Liver (tissue), 9 donors: ENCODE results near the gene WDR59. TPM values are rescaled to one million over a fixed set of nuclear protein-coding genes. Genes with fewer than 3 reads are reported as not detected.

ENCODE experiments used
- DNase-seq: peaks from one replicate; pipeline ENCODE4 v3.0.0-alpha.2; 2017; ENCODE audit warnings: low spot score
- H3K27ac ChIP-seq, 2 donors: one replicate each; pipeline ENCODE4 v1.7.0; 2013; ENCODE audit warnings: inconsistent platforms in 2 of 2, low read length in 2 of 2, control low read depth in 1 of 2, low read depth in 1 of 2, mild to moderate bottlenecking in 1 of 2
- H3K27me3 ChIP-seq, 4 donors: one replicate each; pipeline versions ENCODE4 v1.6.1 to v1.7.0; 2013; ENCODE audit warnings: low read length in 3 of 4, inconsistent platforms in 1 of 4, mild to moderate bottlenecking in 1 of 4, moderate library complexity in 1 of 4; ENCODE audit not compliant: control insufficient read depth in 4 of 4, insufficient read depth in 4 of 4
- H3K36me3 ChIP-seq, 4 donors: one replicate each; pipeline versions ENCODE4 v1.6.1 to v1.7.0; 2013; ENCODE audit warnings: low read length in 3 of 4, mild to moderate bottlenecking in 3 of 4, low read depth in 1 of 4, moderate library complexity in 1 of 4; ENCODE audit not compliant: control insufficient read depth in 4 of 4, insufficient read depth in 3 of 4
- H3K4me1 ChIP-seq, 4 donors: one replicate each; pipeline versions ENCODE4 v1.6.1 to v1.7.0; 2013; ENCODE audit warnings: low read length in 3 of 4, mild to moderate bottlenecking in 3 of 4, moderate library complexity in 1 of 4; ENCODE audit not compliant: control insufficient read depth in 4 of 4, insufficient read depth in 4 of 4
- H3K4me3 ChIP-seq, 3 donors: one replicate each; pipeline versions ENCODE4 v1.6.1 to v1.7.0; 2013; ENCODE audit warnings: low read length in 3 of 3, control low read depth in 1 of 3, low read depth in 1 of 3, mild to moderate bottlenecking in 1 of 3
- H3K9ac ChIP-seq, 2 donors: one replicate each; pipeline ENCODE4 v1.7.0; 2013; ENCODE audit warnings: low read length in 2 of 2, mild to moderate bottlenecking in 2 of 2, moderate library complexity in 2 of 2, control low read depth in 1 of 2, low read depth in 1 of 2
- H3K9me3 ChIP-seq, 4 donors: one replicate each; pipeline versions ENCODE4 v1.6.1 to v1.7.0; 2013; ENCODE audit warnings: low read length in 3 of 4; ENCODE audit not compliant: control insufficient read depth in 4 of 4
- ATF3 ChIP-seq: IDR thresholded peaks from 2 replicates; pipeline ENCODE4 v1.6.1; 2016; ENCODE audit warnings: antibody characterized with exemption
- CTCF ChIP-seq: fragments of 150-350 bp; IDR thresholded peaks from 2 replicates; pipeline ENCODE4 v1.5.1; 2017; ENCODE audit warnings: improper control_type of control experiment, low read depth, low read length; ENCODE audit not compliant: missing input control
- EGR1 ChIP-seq, 2 donors: IDR thresholded peaks; 2 replicates each; pipeline ENCODE4 v1.6.1; 2016 to 2018; ENCODE audit warnings: antibody characterized with exemption in 2 of 2, low read depth in 2 of 2
- FOXA1 ChIP-seq: IDR thresholded peaks from 2 replicates; pipeline ENCODE4 v1.6.1; 2016; ENCODE audit warnings: antibody characterized with exemption
- FOXA2 ChIP-seq: IDR thresholded peaks from 2 replicates; pipeline ENCODE4 v1.6.1; 2016; ENCODE audit warnings: antibody characterized with exemption
- GABPA ChIP-seq, 2 donors: IDR thresholded peaks in 1 of 2; conservative IDR thresholded peaks in 1 of 2; 2 replicates each; pipeline ENCODE4 v1.6.1; 2016; ENCODE audit warnings: antibody characterized with exemption in 2 of 2, mild to moderate bottlenecking in 1 of 2, moderate library complexity in 1 of 2
- HNF4A ChIP-seq, 2 donors: conservative IDR thresholded peaks; 2 replicates each; pipeline ENCODE4 v1.6.1; 2016; ENCODE audit warnings: antibody characterized with exemption in 2 of 2, mild to moderate bottlenecking in 2 of 2
- HNF4G ChIP-seq: IDR thresholded peaks from 2 replicates; pipeline ENCODE4 v1.6.1; 2016; ENCODE audit warnings: antibody characterized with exemption
- JUND ChIP-seq, 2 donors: IDR thresholded peaks; 2 replicates each; pipeline ENCODE4 v1.6.1; 2016; ENCODE audit warnings: antibody characterized with exemption in 2 of 2
- RAD21 ChIP-seq, 2 donors: IDR thresholded peaks; 2 replicates each; pipeline ENCODE4 v1.6.1; 2016; ENCODE audit warnings: antibody characterized with exemption in 2 of 2, mild to moderate bottlenecking in 2 of 2
- REST ChIP-seq: IDR thresholded peaks from 2 replicates; pipeline ENCODE4 v1.6.1; 2016; ENCODE audit warnings: antibody characterized with exemption, mild to moderate bottlenecking
- RXRA ChIP-seq, 2 donors: IDR thresholded peaks; 2 replicates each; pipeline ENCODE4 v1.6.1; 2017 to 2018; ENCODE audit warnings: antibody characterized with exemption in 2 of 2, mild to moderate bottlenecking in 1 of 2
- SP1 ChIP-seq: IDR thresholded peaks from 2 replicates; pipeline ENCODE4 v1.6.1; 2018; ENCODE audit warnings: antibody characterized with exemption, mild to moderate bottlenecking
- TAF1 ChIP-seq: conservative IDR thresholded peaks from 2 replicates; pipeline ENCODE4 v1.6.1; 2016; ENCODE audit warnings: antibody characterized with exemption, mild to moderate bottlenecking
- YY1 ChIP-seq: IDR thresholded peaks from 2 replicates; pipeline ENCODE4 v1.6.1; 2016; ENCODE audit warnings: antibody characterized with exemption, mild to moderate bottlenecking
- WGBS: extraction: QIAGEN DNeasy Blood & Tissue Kit; methylation state at CpG from one replicate; pipeline ENCODE4 v1.1.7; 2013; 5-methylcytosine and 5-hydroxymethylcytosine counted together
- polyA plus RNA-seq, 2 donors: library from polyadenylated mRNA; stranded (reverse) in 1 of 2; unstranded in 1 of 2; fragments of 200-250 nt in 1 of 2; fragments of >200 nt in 1 of 2; fragmentation: Nextera tagmentation in 1 of 2; extraction: Ambion mirVana in 1 of 2; gene quantifications; one replicate each; pipeline versions ENCODE4 v1.2.1 to v1.2.3, GENCODE V29; 2013 to 2015
- total RNA-seq, 2 donors: library from RNA; depleted of rRNA; stranded (reverse); fragments of >200 nt; gene quantifications; one replicate each; pipeline ENCODE4 v1.2.3, GENCODE V29; 2014
- TF ChIP-seq, protein P1 (sequence below): IDR thresholded peaks from 2 replicates; pipeline ENCODE4 v1.6.1; 2016; ENCODE audit warnings: antibody characterized with exemption
- TF ChIP-seq, protein P2 (sequence below): IDR thresholded peaks from 2 replicates; pipeline ENCODE4 v1.6.1; 2016; ENCODE audit warnings: antibody characterized with exemption
- donor health status: healthy.
- donor health status: healthy.
- donor health status: healthy.
- donor health status: healthy.
- donor health status: healthy.

The WDR59 gene
- total and polyA plus RNA-seq, 4 donors = 14.1 to 30.3 (median 23.7) TPM

- no peaks in the 10 kb centered on the region for H3K4me1 ChIP-seq
- TF ChIP-seq JUND (IDR thresholded peaks at IDR 0.05) (no peak), TAF1 (no peak), RAD21 (IDR thresholded peaks at IDR 0.05) (peak in 1 of 2 donors; percentile 17), CTCF (no peak), FOXA1 (peak; percentile 53), FOXA2 (peak; percentile 74), EGR1 (IDR thresholded peaks at IDR 0.05; ENCODE audit: low read depth in 2 of 2) (no peak)
- no peaks in the 10 kb centered on the region for H3K27me3 ChIP-seq
- H3K9me3 ChIP-seq = no peaks in the 10 kb centered on the region
- no peak overlapping the region for H3K27ac ChIP-seq
- no peak overlapping the region for H3K9ac ChIP-seq
- no peak overlapping the region for H3K4me3 ChIP-seq
- no peak for DNase-seq
- H3K36me3 ChIP-seq = peaks cover 3 to 36% (median 28%) of the 10 kb centered on the region in 4 donors
- 50% methylated on average over 1 of the region's 1 CpG for WGBS
These were observed 81.8 kb downstream of the WDR59 start for GRCh38 chr16:74903120-74903519.

GRCh38 chr16:74902161-74902560 is 82.8 kb downstream of the WDR59 start:
- TF ChIP-seq HNF4G (no peak), REST (no peak), CTCF (no peak), FOXA2 (no peak), SP1 (no peak), FOXA1 (no peak), RAD21 (IDR thresholded peaks at IDR 0.05) (no peak), RXRA (IDR thresholded peaks at IDR 0.05) (no peak), ATF3 (no peak), GABPA (IDR thresholded peaks at IDR 0.05 in 1 of 2, conservative IDR thresholded peaks at IDR 0.05 in 1 of 2) (no peak), YY1 (no peak), HNF4A (conservative IDR thresholded peaks at IDR 0.05) (no peak)
- TF ChIP-seq, protein P1, sequence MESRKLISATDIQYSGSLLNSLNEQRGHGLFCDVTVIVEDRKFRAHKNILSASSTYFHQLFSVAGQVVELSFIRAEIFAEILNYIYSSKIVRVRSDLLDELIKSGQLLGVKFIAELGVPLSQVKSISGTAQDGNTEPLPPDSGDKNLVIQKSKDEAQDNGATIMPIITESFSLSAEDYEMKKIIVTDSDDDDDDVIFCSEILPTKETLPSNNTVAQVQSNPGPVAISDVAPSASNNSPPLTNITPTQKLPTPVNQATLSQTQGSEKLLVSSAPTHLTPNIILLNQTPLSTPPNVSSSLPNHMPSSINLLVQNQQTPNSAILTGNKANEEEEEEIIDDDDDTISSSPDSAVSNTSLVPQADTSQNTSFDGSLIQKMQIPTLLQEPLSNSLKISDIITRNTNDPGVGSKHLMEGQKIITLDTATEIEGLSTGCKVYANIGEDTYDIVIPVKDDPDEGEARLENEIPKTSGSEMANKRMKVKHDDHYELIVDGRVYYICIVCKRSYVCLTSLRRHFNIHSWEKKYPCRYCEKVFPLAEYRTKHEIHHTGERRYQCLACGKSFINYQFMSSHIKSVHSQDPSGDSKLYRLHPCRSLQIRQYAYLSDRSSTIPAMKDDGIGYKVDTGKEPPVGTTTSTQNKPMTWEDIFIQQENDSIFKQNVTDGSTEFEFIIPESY = no peak
- TF ChIP-seq, protein P2, sequence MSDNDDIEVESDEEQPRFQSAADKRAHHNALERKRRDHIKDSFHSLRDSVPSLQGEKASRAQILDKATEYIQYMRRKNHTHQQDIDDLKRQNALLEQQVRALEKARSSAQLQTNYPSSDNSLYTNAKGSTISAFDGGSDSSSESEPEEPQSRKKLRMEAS = no peak
- Histone ChIP-seq H3K9me3 (no peaks in the 10 kb centered on the region), H3K36me3 (peaks cover 5 to 42% (median 23%) of the 10 kb centered on the region in 4 donors), H3K4me1 (no peaks in the 10 kb centered on the region), H3K27me3 (no peaks in the 10 kb centered on the region), H3K4me3 (no peak overlapping the region), H3K27ac (no peak overlapping the region), H3K9ac (no peak overlapping the region)
- WGBS = 97% methylated on average over 5 of the region's 5 CpGs
- no peak for DNase-seq
